Activated naive CD8-positive, alpha-beta T cell treated with anti-CD3 and anti-CD28 coated beads, Interleukin-2, amount 50 U/mL, for 24 hours (primary cell): ENCODE data around the gene SLMAP.
"Not testable (repeated sequence)": the region's sequence is repeated elsewhere in the genome, so short reads cannot be mapped to it uniquely, and the experiment has no call there.

Experiments
- ATAC-seq: fragments of 150-1000 bp; cut with Tn5 transposase; one replicate; pipeline ENCODE4 v1.10.0; 2021
- DNase-seq: peaks from one replicate; pipeline ENCODE4 v3.0.0; 2021
- H3K27ac Mint-ChIP-seq: one replicate; pipeline ENCODE4 v1.8.0; 2021; ENCODE audit warnings: mild to moderate bottlenecking, mixed read lengths
- H3K27me3 Mint-ChIP-seq: one replicate; pipeline ENCODE4 v1.8.0; 2021; ENCODE audit warnings: mixed read lengths
- H3K36me3 Mint-ChIP-seq: one replicate; pipeline ENCODE4 v1.8.0; 2021; ENCODE audit warnings: low read depth, mixed read lengths
- H3K4me1 Mint-ChIP-seq: one replicate; pipeline ENCODE4 v1.8.0; 2021; ENCODE audit warnings: mixed read lengths
- H3K4me3 Mint-ChIP-seq: one replicate; pipeline ENCODE4 v1.8.0; 2021; ENCODE audit warnings: mild to moderate bottlenecking, moderate library complexity, mixed read lengths
- H3K9me3 Mint-ChIP-seq: one replicate; pipeline ENCODE4 v1.8.0; 2021; ENCODE audit warnings: mixed read lengths

The SLMAP gene

GRCh38 chr3:57852896-57853295, 96.8 kb downstream of the SLMAP start:
- H3K9me3 Mint-ChIP-seq: no peaks in the 10 kb centered on the region
- no peak for DNase-seq

GRCh38 chr3:57855281-57855680, 99.2 kb downstream of the SLMAP start:
- Mint-ChIP-seq H3K27me3 (no peaks in the 10 kb centered on the region), H3K27ac (no peak overlapping the region), H3K4me3 (no peak overlapping the region), H3K36me3 (peaks cover 13% of the 10 kb centered on the region), H3K4me1 (no peaks in the 10 kb centered on the region), H3K9me3 (no peaks in the 10 kb centered on the region)
- no peak for DNase-seq
- no peak for ATAC-seq

More at GRCh38 chr3:57852896-57853295, 96.8 kb downstream of the SLMAP start:
- no peak overlapping the region for H3K4me3 Mint-ChIP-seq
- ATAC-seq: no peak
- peaks cover 5% of the 10 kb centered on the region for H3K36me3 Mint-ChIP-seq
- H3K27me3 Mint-ChIP-seq: no peaks in the 10 kb centered on the region
- H3K27ac Mint-ChIP-seq: no peak overlapping the region
- H3K4me1 Mint-ChIP-seq: no peaks in the 10 kb centered on the region

GRCh38 chr3:57855943-57856342, 99.8 kb downstream of the SLMAP start:
- Mint-ChIP-seq H3K36me3 (peaks cover 15% of the 10 kb centered on the region), H3K27me3 (no peaks in the 10 kb centered on the region), H3K27ac (no peak overlapping the region), H3K4me3 (no peak overlapping the region), H3K4me1 (no peaks in the 10 kb centered on the region), H3K9me3 (no peaks in the 10 kb centered on the region)
- DNase-seq: no peak
- ATAC-seq: no peak

- Mint-ChIP-seq H3K27ac (no peak overlapping the region), H3K36me3 (peaks cover 14% of the 10 kb centered on the region), H3K4me3 (no peak overlapping the region), H3K9me3 (no peaks in the 10 kb centered on the region), H3K27me3 (no peaks in the 10 kb centered on the region), H3K4me1 (no peaks in the 10 kb centered on the region)
- DNase-seq (no peak), ATAC-seq (no peak)
These were observed 100.6 kb downstream of the SLMAP start for GRCh38 chr3:57856675-57857074.

- H3K27me3 Mint-ChIP-seq: no peaks in the 10 kb centered on the region
- no peak overlapping the region for H3K27ac Mint-ChIP-seq
- H3K9me3 Mint-ChIP-seq: no peaks in the 10 kb centered on the region
- ATAC-seq: no peak
- peaks cover 35% of the 10 kb centered on the region for H3K36me3 Mint-ChIP-seq
- no peaks in the 10 kb centered on the region for H3K4me1 Mint-ChIP-seq
- H3K4me3 Mint-ChIP-seq: no peak overlapping the region
- no peak for DNase-seq
These were observed 106.8 kb downstream of the SLMAP start for GRCh38 chr3:57862894-57863293.

- H3K27ac Mint-ChIP-seq: no peak overlapping the region
- no peaks in the 10 kb centered on the region for H3K4me1 Mint-ChIP-seq
- peaks cover 32% of the 10 kb centered on the region for H3K36me3 Mint-ChIP-seq
These were observed 107.3 kb downstream of the SLMAP start for GRCh38 chr3:57863380-57863779.

GRCh38 chr3:57864853-57865252, 108.7 kb downstream of the SLMAP start:
- Mint-ChIP-seq H3K27ac (no peak overlapping the region), H3K4me3 (no peak overlapping the region), H3K36me3 (peaks cover 32% of the 10 kb centered on the region), H3K9me3 (no peaks in the 10 kb centered on the region), H3K27me3 (no peaks in the 10 kb centered on the region), H3K4me1 (no peaks in the 10 kb centered on the region)
- ATAC-seq: no peak
- DNase-seq: no peak

More at GRCh38 chr3:57863380-57863779, 107.3 kb downstream of the SLMAP start:
- Mint-ChIP-seq H3K4me3 (no peak overlapping the region), H3K9me3 (no peaks in the 10 kb centered on the region), H3K27me3 (no peaks in the 10 kb centered on the region)
- ATAC-seq: no peak
- DNase-seq: no peak

- not testable (repeated sequence) for H3K4me1 Mint-ChIP-seq, ATAC-seq, H3K4me3 Mint-ChIP-seq, DNase-seq, H3K27ac Mint-ChIP-seq, H3K9me3 Mint-ChIP-seq, H3K27me3 Mint-ChIP-seq
- H3K36me3 Mint-ChIP-seq: peaks cover 33% of the 10 kb centered on the region
These were observed 113.0 kb downstream of the SLMAP start for GRCh38 chr3:57869110-57869509.

GRCh38 chr3:57872606-57873005, 116.5 kb downstream of the SLMAP start:
- DNase-seq (no peak), ATAC-seq (no peak)
- Mint-ChIP-seq H3K27ac (no peak overlapping the region), H3K27me3 (no peaks in the 10 kb centered on the region), H3K4me3 (no peak overlapping the region), H3K4me1 (no peaks in the 10 kb centered on the region), H3K9me3 (no peaks in the 10 kb centered on the region), H3K36me3 (peaks cover 20% of the 10 kb centered on the region)

- Mint-ChIP-seq H3K27me3 (no peaks in the 10 kb centered on the region), H3K4me1 (no peaks in the 10 kb centered on the region), H3K9me3 (no peaks in the 10 kb centered on the region), H3K4me3 (no peak overlapping the region), H3K36me3 (peaks cover 10% of the 10 kb centered on the region), H3K27ac (no peak overlapping the region)
- DNase-seq: no peak
- no peak for ATAC-seq
These were observed 120.5 kb downstream of the SLMAP start for GRCh38 chr3:57876632-57877031.

GRCh38 chr3:57877116-57877515, 121.0 kb downstream of the SLMAP start:
- Mint-ChIP-seq H3K27ac (no peak overlapping the region), H3K9me3 (no peaks in the 10 kb centered on the region), H3K4me3 (no peak overlapping the region), H3K4me1 (no peaks in the 10 kb centered on the region), H3K36me3 (peaks cover 9% of the 10 kb centered on the region), H3K27me3 (no peaks in the 10 kb centered on the region)
- DNase-seq: no peak
- no peak for ATAC-seq

GRCh38 chr3:57884436-57884835, 128.3 kb downstream of the SLMAP start:
- not testable (repeated sequence) for H3K9me3 Mint-ChIP-seq, H3K4me1 Mint-ChIP-seq

GRCh38 chr3:57889807-57890206, 133.7 kb downstream of the SLMAP start:
- Mint-ChIP-seq H3K27ac (no peak overlapping the region), H3K4me3 (no peak overlapping the region), H3K4me1 (peaks cover under 1% of the 10 kb centered on the region), H3K27me3 (no peaks in the 10 kb centered on the region), H3K36me3 (peaks cover 19% of the 10 kb centered on the region), H3K9me3 (no peaks in the 10 kb centered on the region)
- no peak for DNase-seq
- ATAC-seq: no peak

More at GRCh38 chr3:57884436-57884835, 128.3 kb downstream of the SLMAP start:
- ATAC-seq, H3K27me3 Mint-ChIP-seq, DNase-seq, H3K27ac Mint-ChIP-seq, H3K4me3 Mint-ChIP-seq: not testable (repeated sequence)
- H3K36me3 Mint-ChIP-seq: peaks cover 18% of the 10 kb centered on the region

- Mint-ChIP-seq H3K4me1 (no peaks in the 10 kb centered on the region), H3K36me3 (peaks cover 14% of the 10 kb centered on the region), H3K27me3 (no peaks in the 10 kb centered on the region), H3K9me3 (no peaks in the 10 kb centered on the region), H3K27ac (no peak overlapping the region), H3K4me3 (no peak overlapping the region)
- DNase-seq (no peak), ATAC-seq (no peak)
These were observed 134.8 kb downstream of the SLMAP start for GRCh38 chr3:57890874-57891273.

GRCh38 chr3:57892423-57892822, 136.3 kb downstream of the SLMAP start:
- no peak overlapping the region for H3K4me3 Mint-ChIP-seq
- H3K9me3 Mint-ChIP-seq: no peaks in the 10 kb centered on the region
- no peaks in the 10 kb centered on the region for H3K27me3 Mint-ChIP-seq
- no peaks in the 10 kb centered on the region for H3K4me1 Mint-ChIP-seq
- no peak overlapping the region for H3K27ac Mint-ChIP-seq
- DNase-seq (no peak), ATAC-seq (no peak)
- peaks cover 15% of the 10 kb centered on the region for H3K36me3 Mint-ChIP-seq

- Mint-ChIP-seq H3K9me3 (no peaks in the 10 kb centered on the region), H3K36me3 (peaks cover 11% of the 10 kb centered on the region), H3K27ac (no peak overlapping the region), H3K4me1 (no peaks in the 10 kb centered on the region), H3K4me3 (no peak overlapping the region), H3K27me3 (no peaks in the 10 kb centered on the region)
- ATAC-seq (no peak), DNase-seq (no peak)
These were observed 137.0 kb downstream of the SLMAP start for GRCh38 chr3:57893156-57893555.
